Neural cell (in vitro differentiated cells): ENCODE results near the gene CHRNA4. TPM values are rescaled to one million over a fixed set of nuclear protein-coding genes. Genes with fewer than 3 reads are reported as not detected.

Experiments used
- H2AFZ ChIP-seq: fragments of 200-600, 300-800 bp; sonication (generic), shearing (Covaris generic); 2 replicates; pipeline ENCODE4 v1.6.0; 2014; ENCODE audit warnings: low read depth, mild to moderate bottlenecking, antibody characterized with exemption, low read length, moderate library complexity
- H3F3A ChIP-seq: fragments of 200-600 bp; shearing (Covaris generic); 2 replicates; pipeline ENCODE4 v1.6.1; 2016; ENCODE audit warnings: mild to moderate bottlenecking, moderate library complexity, mixed read lengths, antibody characterized with exemption, low read length; ENCODE audit not compliant: insufficient read depth, poor library complexity, severe bottlenecking
- H3K27ac ChIP-seq: fragments of 200-600, 300-800 bp; sonication (generic), shearing (Covaris generic); 2 replicates; pipeline ENCODE4 v1.5.1; 2014; ENCODE audit warnings: mild to moderate bottlenecking, low read length, moderate library complexity
- H3K27me3 ChIP-seq: fragments of 300-800, 200-600 bp; sonication (generic), shearing (Covaris generic); 2 replicates; pipeline ENCODE4 v1.6.0; 2014; ENCODE audit warnings: mild to moderate bottlenecking, low read depth, low read length, moderate library complexity; ENCODE audit not compliant: insufficient read depth
- H3K36me3 ChIP-seq: fragments of 300-800, 200-600 bp; sonication (generic), shearing (Covaris generic); 2 replicates; pipeline ENCODE4 v1.5.1; 2014; ENCODE audit warnings: mild to moderate bottlenecking, antibody characterized with exemption, low read length, moderate library complexity; ENCODE audit not compliant: insufficient read depth
- H3K4me2 ChIP-seq: fragments of 300-800, 200-600 bp; sonication (generic), shearing (Covaris generic); 2 replicates; pipeline ENCODE4 v1.6.0; 2014; ENCODE audit warnings: mild to moderate bottlenecking, low read length
- H3K4me3 ChIP-seq: fragments of 300-800, 200-600 bp; sonication (generic), shearing (Covaris generic); 2 replicates; pipeline ENCODE4 v1.5.1; 2014; ENCODE audit warnings: mild to moderate bottlenecking, low read length, moderate library complexity
- H3K79me2 ChIP-seq: fragments of 200-600 bp; shearing (Covaris generic); replicated peaks from 2 replicates; pipeline ENCODE4 v1.6.0; 2014; ENCODE audit warnings: mild to moderate bottlenecking, low read length, moderate library complexity; ENCODE audit not compliant: insufficient read depth
- H3K9ac ChIP-seq: fragments of 300-800, 200-600 bp; sonication (generic), shearing (Covaris generic); 2 replicates; pipeline ENCODE4 v1.6.1; 2016; ENCODE audit warnings: mild to moderate bottlenecking, low read length, mixed read lengths
- H3K9me2 ChIP-seq: fragments of 200-600 bp; shearing (Covaris generic); 2 replicates; pipeline ENCODE4 v1.6.1; 2016; ENCODE audit warnings: mild to moderate bottlenecking, low read length, mixed read lengths; ENCODE audit not compliant: insufficient read depth
- H3K9me3 ChIP-seq: fragments of 200-600, 300-800 bp; sonication (generic), shearing (Covaris generic); 2 replicates; pipeline ENCODE4 v1.6.1; 2016; ENCODE audit warnings: mild to moderate bottlenecking, mixed run types, low read length, moderate library complexity, mixed read lengths
- H4K20me1 ChIP-seq: fragments of 200-600 bp; shearing (Covaris generic); 2 replicates; pipeline ENCODE4 v1.6.1; 2016; ENCODE audit warnings: mild to moderate bottlenecking, mixed run types; ENCODE audit not compliant: insufficient read depth
- EP300 ChIP-seq: fragments of 450-650 bp; conservative IDR thresholded peaks from 2 replicates; pipeline ENCODE4 v1.6.1; 2014; ENCODE audit warnings: antibody characterized with exemption, mild to moderate bottlenecking, moderate library complexity; ENCODE audit not compliant: poor library complexity, severe bottlenecking
- EZH2 ChIP-seq: fragments of 200-600, 300-800 bp; shearing (Covaris generic), sonication (generic); IDR thresholded peaks from 2 replicates; pipeline ENCODE4 v1.6.1; 2014; ENCODE audit warnings: antibody characterized with exemption, low read length, borderline replicate concordance, mild to moderate bottlenecking; ENCODE audit not compliant: insufficient read depth, poor library complexity, severe bottlenecking
- MXI1 ChIP-seq: fragments of 450-650 bp; conservative IDR thresholded peaks from 2 replicates; pipeline ENCODE4 v1.6.1; 2014; ENCODE audit warnings: antibody characterized with exemption, mild to moderate bottlenecking; ENCODE audit not compliant: poor library complexity, severe bottlenecking
- POLR2AphosphoS5 ChIP-seq: IDR thresholded peaks from 2 replicates; pipeline ENCODE4 v1.6.1; 2012
- RAD21 ChIP-seq: fragments of 450-650 bp; conservative IDR thresholded peaks from 2 replicates; pipeline ENCODE4 v1.6.1; 2014; ENCODE audit warnings: antibody characterized with exemption, mild to moderate bottlenecking, moderate library complexity
- REST ChIP-seq: IDR thresholded peaks from 2 replicates; pipeline ENCODE4 v1.6.1; 2012; ENCODE audit warnings: borderline replicate concordance
- SMC3 ChIP-seq: fragments of 450-650 bp; conservative IDR thresholded peaks from 2 replicates; pipeline ENCODE4 v1.6.1; 2014; ENCODE audit warnings: antibody characterized with exemption, mild to moderate bottlenecking, moderate library complexity; ENCODE audit not compliant: poor library complexity
- TAF1 ChIP-seq: IDR thresholded peaks from 2 replicates; pipeline ENCODE4 v1.6.1; 2012; ENCODE audit warnings: low read depth
- polyA plus RNA-seq: library from polyadenylated mRNA; depleted of rRNA; stranded (reverse); fragments of >200 nt; gene quantifications from 2 replicates; pipeline ENCODE4 v1.2.3, GENCODE V29; 2014
- TF ChIP-seq, protein P1 (sequence below): fragments of 450-650 bp; IDR thresholded peaks from 2 replicates; pipeline ENCODE4 v1.5.1; 2014; ENCODE audit warnings: antibody characterized with exemption, mild to moderate bottlenecking, moderate library complexity; ENCODE audit not compliant: poor library complexity, severe bottlenecking

CHRNA4 gene
- polyA plus RNA-seq, 1 donor from 2014 or later: 6.8 TPM

DNA sequence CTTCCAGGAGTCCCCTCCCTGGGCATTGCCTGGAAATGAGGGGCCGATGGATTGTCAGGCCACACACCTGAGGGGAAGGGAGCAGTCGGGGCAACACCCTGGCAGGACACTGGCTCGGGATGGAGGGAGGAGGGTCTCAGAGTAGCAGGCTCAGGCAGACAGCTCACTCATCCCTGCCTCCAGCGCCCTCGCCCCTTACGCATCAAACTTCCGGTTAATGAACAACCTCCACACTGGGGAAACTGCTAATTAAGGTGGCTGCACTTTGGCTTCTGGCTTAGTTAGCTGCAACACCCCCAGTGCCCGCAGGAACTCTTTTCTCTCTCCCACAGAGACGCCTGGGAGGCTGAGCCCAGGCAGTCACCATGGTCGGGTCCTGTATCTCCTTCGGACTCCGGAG is 13.4 kb upstream of the CHRNA4 start:
- Histone ChIP-seq H3K4me2 (no peak overlapping the region), H4K20me1 (no peaks in the 10 kb centered on the region), H3K36me3 (no peaks in the 10 kb centered on the region), H3K27me3 (no peaks in the 10 kb centered on the region), H3K9me3 (no peaks in the 10 kb centered on the region), H3K79me2 (no peaks in the 10 kb centered on the region), H2AFZ (no peak overlapping the region), H3K9ac (no peak overlapping the region), H3K4me3 (no peak overlapping the region), H3F3A (no peaks in the 10 kb centered on the region), H3K9me2 (no peaks in the 10 kb centered on the region), H3K27ac (no peak overlapping the region)
- no peak for TF ChIP-seq EP300
- TF ChIP-seq REST: no peak
- TF ChIP-seq RAD21: no peak
- TF ChIP-seq EZH2: no peak
- TF ChIP-seq SMC3: no peak
- no peak for TF ChIP-seq MXI1

- Histone ChIP-seq H3K36me3 (no peaks in the 10 kb centered on the region), H3K4me2 (no peak overlapping the region), H3K27me3 (no peaks in the 10 kb centered on the region), H3K9ac (no peak overlapping the region), H2AFZ (no peak overlapping the region), H3K27ac (no peak overlapping the region), H3K9me2 (no peaks in the 10 kb centered on the region), H3K79me2 (no peaks in the 10 kb centered on the region), H3K9me3 (no peaks in the 10 kb centered on the region), H4K20me1 (no peaks in the 10 kb centered on the region), H3K4me3 (no peak overlapping the region), H3F3A (no peaks in the 10 kb centered on the region)
- TF ChIP-seq RAD21 (no peak), TAF1 (no peak), EZH2 (no peak), POLR2AphosphoS5 (no peak), EP300 (no peak), SMC3 (no peak), MXI1 (no peak), REST (no peak)
- TF ChIP-seq, protein P1, sequence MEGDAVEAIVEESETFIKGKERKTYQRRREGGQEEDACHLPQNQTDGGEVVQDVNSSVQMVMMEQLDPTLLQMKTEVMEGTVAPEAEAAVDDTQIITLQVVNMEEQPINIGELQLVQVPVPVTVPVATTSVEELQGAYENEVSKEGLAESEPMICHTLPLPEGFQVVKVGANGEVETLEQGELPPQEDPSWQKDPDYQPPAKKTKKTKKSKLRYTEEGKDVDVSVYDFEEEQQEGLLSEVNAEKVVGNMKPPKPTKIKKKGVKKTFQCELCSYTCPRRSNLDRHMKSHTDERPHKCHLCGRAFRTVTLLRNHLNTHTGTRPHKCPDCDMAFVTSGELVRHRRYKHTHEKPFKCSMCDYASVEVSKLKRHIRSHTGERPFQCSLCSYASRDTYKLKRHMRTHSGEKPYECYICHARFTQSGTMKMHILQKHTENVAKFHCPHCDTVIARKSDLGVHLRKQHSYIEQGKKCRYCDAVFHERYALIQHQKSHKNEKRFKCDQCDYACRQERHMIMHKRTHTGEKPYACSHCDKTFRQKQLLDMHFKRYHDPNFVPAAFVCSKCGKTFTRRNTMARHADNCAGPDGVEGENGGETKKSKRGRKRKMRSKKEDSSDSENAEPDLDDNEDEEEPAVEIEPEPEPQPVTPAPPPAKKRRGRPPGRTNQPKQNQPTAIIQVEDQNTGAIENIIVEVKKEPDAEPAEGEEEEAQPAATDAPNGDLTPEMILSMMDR: no peak
Measured at GRCh38 chr20:63373996-63374395, 12.8 kb upstream of the CHRNA4 start.
